NCI-H82 (cell line): Measurements from ENCODE around the gene DIAPH3.

Experiments used
- DNase-seq: peaks from one replicate; lab custom pipeline; 2025; lab: John Stamatoyannopoulos, UW

The DIAPH3 gene

DNA sequence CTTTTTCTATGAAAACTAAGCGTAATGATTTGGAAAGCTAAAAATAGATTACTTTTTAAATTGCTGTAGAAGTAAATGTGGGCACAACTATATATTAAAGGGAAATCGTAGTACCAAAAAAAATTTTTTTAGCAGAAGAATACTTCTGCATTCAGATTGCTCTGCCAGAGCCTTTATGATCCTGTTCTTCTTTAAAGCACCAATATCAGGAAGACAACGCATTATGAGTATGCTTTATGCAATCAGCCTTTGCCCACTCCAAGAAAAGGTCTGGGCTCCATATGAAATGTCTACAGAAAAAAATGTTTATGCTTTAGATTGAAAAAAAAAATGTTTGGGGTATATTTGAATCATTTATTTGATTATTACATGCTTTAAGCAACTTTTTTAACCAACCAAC lies 137.4 kb downstream of the DIAPH3 start:
- no peak for DNase-seq

GRCh38 chr13:60020288-60020687 lies 143.4 kb downstream of the DIAPH3 start:
- DNase-seq, result no peak

DNA sequence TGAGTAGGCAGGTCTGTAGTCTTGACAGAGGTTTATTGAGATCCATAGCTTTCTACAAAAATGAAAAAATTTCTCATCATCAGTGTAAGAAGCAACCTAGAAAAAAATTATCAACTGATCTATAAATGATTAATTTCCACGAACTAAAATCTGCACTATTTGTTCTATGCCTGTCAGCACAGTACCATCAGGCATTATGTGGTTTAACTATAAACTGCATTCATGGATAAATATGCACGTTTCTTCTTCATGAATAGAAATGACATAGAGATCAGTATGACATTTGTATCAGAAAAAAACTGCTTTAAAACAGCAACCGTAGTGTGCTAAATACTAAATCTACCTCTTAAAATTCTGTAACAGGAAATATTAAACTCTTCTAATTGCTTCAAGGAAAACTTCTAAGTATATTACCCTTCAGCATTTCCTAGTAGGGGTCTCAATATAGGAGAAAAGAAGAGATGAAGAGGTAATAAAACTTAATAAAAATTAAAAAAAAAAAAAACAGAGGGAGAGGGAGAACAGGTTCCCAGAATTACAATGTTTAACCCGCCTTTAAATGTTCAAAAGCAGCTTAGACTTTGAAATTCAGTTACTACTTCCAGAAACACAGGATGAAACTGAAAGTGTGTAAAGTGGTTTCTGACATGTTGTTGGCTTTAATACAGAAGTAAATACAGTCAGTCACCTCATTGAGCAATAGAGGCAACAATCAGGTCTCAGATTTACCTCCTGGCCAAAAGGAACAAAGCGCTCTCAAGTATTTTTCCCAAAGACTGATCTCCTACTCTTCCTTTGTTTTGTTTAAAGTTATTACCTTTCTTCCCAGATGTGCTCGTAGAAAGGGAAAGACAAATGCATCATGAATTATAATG lies 144.4 kb downstream of the DIAPH3 start:
- DNase-seq, result no peak

DNA sequence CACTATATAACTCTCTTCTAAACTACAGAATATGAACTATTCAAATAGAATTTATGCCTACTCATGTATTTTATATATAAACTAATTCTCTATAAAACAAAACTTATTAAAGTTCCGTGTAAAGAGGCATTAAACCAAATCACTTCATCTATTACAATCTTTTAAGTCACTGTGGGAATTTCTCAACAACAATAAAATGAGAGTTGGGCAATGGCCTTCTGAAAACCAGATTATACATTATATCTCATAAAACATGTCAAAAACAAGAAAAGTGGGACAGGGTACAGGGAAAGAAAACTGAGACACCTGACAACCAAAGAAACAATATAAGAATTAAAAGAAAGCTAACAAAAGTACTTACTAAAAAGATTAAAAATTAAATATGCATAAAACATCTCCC lies 145.2 kb downstream of the DIAPH3 start:
- no peak for DNase-seq

- no peak for DNase-seq
Observed at GRCh38 chr13:60016229-60016628, 147.5 kb downstream of the DIAPH3 start.

- peak; percentile 56 for DNase-seq
Observed at GRCh38 chr13:60013166-60013565, 150.6 kb downstream of the DIAPH3 start.

DNA sequence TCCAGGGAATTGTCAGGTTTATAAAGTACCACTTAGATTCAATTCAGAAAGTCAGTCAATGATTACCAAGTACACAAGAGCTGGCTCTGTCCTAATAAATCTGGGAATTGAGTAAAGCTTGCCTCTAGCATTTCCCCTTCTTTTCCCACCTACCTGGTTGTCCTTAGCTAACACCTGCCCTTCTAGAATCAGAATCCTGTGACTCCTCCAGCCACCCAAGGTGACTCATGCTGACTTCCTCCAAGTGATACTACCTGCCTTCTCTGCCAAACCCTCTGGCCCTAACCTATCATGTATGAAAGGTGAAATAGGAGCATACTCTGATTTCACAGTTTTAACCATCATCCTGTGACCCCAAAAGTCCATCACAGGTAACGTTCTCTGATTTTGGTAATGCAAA lies 151.2 kb downstream of the DIAPH3 start:
- no peak for DNase-seq

GRCh38 chr13:60009300-60010253 lies 154.2 kb downstream of the DIAPH3 start:
- DNase-seq, result no peak

DNA sequence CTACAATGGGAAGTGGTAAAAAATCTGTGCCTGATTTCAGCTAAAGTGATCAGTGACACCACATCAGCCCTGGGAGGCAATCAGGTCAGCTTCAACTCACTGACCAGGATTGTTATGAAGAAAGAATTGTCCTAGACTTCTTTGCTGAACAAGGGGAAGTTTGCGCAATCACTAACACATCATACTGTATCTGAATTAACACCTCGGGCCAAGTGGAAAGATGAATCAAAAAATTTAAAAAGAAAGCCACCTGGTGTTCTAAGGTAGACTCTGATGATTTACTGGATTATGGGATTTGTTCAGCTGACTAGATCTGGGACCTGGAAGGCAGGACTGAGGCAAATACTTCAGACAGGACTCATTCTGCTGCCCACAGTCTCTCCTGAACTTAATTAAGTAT lies 161.8 kb downstream of the DIAPH3 start:
- DNase-seq, result no peak

DNA sequence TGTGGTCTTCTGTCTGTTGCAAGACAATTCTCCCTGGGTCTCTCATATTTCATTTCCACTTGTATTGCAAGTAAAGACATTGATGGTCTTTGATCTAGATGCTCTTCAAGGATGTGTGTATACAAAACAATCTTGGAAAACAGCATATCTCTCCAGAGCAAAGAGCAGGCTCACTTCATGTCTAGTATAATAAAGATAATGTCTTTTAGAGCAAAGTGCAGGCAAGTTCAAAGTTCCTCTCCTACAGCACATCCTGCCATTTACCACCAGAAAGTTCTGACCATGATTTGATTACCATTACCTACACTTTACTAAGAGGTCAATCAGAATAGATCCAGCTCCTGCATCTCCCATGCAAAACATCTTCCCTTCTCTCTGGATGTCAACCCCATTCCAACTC lies 162.8 kb downstream of the DIAPH3 start:
- DNase-seq, result no peak

DNA sequence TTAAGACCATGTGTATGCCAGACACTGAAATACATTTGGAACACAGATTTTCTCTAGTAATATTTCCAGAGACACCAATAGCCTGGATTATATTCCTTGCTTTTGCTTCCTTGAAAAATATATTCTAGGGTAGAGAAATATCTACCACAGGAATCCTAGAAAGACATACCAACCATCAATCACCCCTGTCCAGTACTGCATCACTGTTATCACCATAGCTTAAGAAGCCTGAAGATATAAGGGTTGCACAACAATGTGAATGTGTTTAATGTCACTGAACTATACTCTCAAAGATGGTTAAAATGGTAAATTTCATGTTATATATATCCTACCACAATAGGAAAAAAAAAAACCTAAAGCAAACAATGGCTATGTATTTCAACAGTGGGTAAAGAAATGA lies 163.6 kb downstream of the DIAPH3 start:
- no peak for DNase-seq

DNA sequence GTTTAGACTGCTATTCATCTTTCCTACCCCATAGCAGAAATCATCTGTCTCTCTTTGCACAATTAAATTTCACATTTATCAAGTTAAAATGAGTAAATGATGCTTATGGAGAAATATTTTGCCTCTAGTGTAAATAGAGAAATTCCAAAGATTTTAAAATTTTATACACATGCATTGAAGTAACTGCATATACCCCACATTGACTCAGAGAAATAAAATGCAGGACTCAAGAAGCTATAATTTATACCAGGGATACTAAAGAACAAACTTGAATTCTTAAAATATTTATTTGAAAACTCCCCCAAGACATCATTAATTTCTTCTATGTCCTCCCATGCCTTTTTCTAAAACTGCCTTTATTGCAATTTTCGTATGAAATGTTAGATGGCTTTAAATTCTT lies 165.8 kb downstream of the DIAPH3 start:
- DNase-seq, result no peak

DNA sequence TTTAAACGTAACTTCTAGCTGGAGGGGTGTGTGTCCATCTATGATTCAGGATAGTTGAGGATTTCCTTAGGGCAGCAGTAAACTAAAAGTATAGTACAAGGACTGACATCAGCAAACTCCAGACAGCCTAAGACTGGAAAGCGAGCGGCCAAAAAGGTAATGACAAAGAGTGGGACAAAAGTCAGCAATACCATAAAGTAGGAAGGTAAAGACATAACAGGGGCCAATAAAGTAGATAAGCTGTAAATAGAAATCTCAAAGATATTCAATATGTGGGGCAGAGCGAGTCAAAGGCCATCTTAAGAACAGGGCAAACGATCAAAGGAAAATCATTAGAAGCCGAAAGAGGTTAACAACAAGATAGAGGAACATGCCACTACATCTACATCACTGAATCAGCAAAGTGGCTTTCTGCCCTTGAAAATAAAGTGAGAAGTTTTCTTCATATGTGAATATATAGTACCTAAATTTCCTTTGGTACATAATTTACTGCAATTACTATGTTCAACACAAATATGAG lies 167.2 kb downstream of the DIAPH3 start:
- no peak for DNase-seq

GRCh38 chr13:59991395-59991794 lies 172.3 kb downstream of the DIAPH3 start:
- DNase-seq, result no peak

- DNase-seq, result no peak
Observed at GRCh38 chr13:59982631-59983382, 180.9 kb downstream of the DIAPH3 start.

DNA sequence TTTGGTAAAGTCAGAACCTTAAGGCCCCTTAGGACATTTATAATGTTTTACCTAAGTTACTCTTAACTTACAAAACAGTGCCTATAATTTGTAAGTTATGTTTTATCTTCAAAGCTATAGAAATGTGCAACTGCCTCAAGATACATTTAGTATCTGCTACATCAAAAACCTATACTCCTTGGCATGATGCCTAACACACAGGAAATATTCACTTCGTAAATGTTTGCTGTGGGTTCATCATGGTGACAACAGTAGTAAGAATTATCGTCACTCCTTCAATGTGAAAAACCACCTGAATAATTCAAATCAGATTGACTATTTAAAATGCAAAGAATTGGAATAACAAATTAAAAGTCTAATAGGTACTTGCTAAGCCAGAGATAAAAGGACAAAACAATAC lies 184.1 kb downstream of the DIAPH3 start:
- DNase-seq, result no peak

- DNase-seq, result no peak
Observed at GRCh38 chr13:59978862-59979261, 184.9 kb downstream of the DIAPH3 start.

DNA sequence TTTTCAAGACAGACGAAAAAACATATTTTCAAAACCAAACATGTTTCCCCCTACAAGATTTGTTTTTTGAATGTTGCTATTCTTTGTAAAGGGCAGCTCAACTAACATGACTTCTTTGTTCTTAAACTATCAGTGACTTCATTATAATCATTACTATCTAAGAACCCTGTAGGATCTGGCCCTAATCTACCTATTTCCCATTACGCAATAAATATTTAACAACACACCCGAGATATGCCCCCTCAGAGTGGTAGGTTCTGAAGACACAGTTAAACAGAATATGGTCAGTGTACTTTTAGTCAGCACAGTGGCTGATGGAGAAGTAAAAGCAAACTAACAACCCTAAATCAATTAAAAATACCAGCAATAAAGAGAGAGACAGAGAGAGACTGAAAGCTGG lies 186.9 kb downstream of the DIAPH3 start:
- no peak for DNase-seq

DNA sequence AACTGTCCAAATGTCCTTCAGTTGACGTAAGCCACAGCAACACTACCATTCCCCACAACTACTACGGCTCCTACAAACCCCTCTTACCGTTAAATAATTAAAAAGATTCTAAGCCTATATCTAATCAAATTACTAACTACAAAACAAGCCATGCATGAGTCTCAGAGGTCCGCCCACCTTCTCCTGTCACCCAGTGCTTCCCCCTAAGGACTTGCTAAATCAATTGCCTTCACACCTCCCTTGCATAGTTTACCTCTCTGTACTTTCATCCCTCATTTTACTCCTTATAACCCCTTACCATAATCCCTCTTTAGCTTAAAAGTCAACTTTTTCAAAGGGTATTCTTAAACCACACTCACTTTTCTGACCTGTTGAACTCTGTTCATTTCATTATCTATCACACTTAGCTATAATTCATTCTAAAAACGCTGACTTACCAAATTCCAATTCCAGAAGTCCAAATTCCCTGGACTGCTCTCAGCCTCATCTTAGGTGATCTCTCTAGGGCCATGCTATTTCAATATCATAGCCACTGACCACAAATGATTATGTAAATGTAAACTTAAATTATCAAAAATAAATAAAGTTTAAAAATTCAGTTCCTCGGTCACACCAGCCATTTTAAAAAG lies 187.8 kb downstream of the DIAPH3 start:
- DNase-seq, result peak; percentile 48

DNA sequence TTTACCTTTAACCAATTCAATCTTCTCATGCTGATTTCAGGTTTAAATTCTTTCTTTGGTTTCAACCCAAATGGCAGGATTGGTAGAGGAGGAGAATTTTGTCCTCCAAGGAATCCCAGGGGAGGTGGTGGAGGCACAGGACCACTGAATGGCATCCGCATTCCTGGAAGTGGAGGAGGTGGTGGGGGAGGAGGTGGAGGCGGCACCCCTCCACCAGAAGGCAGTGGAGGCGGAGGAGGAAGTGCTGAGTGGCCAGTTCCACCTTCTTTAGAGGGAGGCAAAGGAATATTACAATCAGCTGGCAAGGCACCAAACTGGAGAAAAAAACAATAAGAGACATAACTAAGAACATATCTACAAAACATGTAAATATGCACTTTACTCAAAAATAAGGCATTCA lies 192.9 kb downstream of the DIAPH3 start:
- DNase-seq, result peak; percentile 11

- no peak for DNase-seq
Observed at GRCh38 chr13:59963827-59964226, 199.9 kb downstream of the DIAPH3 start.

DNA sequence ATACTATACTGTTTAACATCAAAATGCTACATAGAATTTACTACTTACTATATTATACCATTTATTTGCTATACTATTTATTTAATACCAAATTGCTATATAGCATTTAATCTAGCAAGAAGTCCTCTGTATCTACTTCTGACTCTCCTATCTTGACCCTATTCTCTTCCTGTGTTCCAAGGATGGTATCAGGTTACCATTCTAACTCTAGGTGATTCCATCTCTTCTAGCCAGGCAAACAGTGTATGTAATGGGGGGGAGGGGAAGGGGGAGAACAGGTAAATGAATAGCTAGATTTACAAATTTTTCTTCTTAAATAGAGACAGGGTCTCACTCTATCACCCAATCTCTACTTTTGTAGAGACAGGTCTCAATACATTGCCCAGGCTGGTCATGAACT lies 200.3 kb downstream of the DIAPH3 start:
- no peak for DNase-seq
